Measurements from ENCODE around the gene CD68. TPM values are rescaled to one million over a fixed set of nuclear protein-coding genes. Genes with fewer than 3 reads are reported as not detected.

CD68 gene
- total RNA-seq, 6 experiments from 2014 or later, result 46.6 to 71.7 (median 68.5) TPM

DNA sequence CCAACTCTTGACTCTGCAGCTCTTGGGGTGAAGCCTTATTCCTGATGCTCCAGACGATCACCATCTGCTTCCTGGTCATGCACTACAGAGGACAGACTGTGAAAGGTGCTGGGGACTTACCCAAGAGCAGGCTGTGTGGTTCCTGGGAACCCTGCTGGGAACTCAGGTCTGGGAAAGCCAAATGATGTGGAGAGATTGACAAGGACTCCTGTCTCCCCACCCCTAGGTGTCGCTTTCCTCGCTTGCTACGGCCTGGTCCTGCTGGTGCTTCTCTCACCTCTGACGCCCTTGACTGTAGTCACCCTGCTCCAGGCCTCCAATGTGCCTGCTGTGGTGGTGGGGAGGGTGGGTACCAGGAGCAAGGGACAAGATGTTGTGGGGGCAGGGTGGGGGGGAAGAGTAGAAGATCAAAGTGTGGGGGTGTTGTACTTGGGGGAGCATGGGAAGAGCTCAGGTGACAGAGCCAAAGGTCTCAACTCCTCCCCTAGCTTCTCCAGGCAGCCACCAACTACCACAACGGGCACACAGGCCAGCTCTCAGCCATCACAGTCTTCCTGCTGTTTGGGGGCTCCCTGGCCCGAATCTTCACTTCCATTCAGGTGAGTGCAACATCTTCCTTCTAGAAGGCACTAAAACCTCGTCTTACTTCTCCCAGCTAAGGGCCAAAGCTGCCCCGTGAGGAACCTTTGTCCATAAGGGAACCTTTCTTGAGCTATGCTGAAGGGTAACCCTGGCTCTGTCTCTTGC lies 7.4 kb downstream of the CD68 start:
- H3K27me3 Mint-ChIP-seq (ENCODE audit: insufficient read depth), result peaks cover 9% of the 10 kb centered on the region
- H3K36me3 Mint-ChIP-seq (ENCODE audit: low read depth), result peaks cover 32% of the 10 kb centered on the region
- DNase-seq, result no peak
- H3K9me3 Mint-ChIP-seq, result no peaks in the 10 kb centered on the region
- peaks cover 77% of the 10 kb centered on the region for H3K4me1 Mint-ChIP-seq (ENCODE audit: low read depth)
- peak overlapping the region; percentile 75 for H3K4me3 Mint-ChIP-seq
- peak overlapping the region; percentile 94 for H3K27ac Mint-ChIP-seq
- TF ChIP-seq, protein P1, sequence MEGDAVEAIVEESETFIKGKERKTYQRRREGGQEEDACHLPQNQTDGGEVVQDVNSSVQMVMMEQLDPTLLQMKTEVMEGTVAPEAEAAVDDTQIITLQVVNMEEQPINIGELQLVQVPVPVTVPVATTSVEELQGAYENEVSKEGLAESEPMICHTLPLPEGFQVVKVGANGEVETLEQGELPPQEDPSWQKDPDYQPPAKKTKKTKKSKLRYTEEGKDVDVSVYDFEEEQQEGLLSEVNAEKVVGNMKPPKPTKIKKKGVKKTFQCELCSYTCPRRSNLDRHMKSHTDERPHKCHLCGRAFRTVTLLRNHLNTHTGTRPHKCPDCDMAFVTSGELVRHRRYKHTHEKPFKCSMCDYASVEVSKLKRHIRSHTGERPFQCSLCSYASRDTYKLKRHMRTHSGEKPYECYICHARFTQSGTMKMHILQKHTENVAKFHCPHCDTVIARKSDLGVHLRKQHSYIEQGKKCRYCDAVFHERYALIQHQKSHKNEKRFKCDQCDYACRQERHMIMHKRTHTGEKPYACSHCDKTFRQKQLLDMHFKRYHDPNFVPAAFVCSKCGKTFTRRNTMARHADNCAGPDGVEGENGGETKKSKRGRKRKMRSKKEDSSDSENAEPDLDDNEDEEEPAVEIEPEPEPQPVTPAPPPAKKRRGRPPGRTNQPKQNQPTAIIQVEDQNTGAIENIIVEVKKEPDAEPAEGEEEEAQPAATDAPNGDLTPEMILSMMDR (IDR thresholded peaks at IDR 0.05), result peak; percentile 49; the same call in 1 of the 2 replicates

DNA sequence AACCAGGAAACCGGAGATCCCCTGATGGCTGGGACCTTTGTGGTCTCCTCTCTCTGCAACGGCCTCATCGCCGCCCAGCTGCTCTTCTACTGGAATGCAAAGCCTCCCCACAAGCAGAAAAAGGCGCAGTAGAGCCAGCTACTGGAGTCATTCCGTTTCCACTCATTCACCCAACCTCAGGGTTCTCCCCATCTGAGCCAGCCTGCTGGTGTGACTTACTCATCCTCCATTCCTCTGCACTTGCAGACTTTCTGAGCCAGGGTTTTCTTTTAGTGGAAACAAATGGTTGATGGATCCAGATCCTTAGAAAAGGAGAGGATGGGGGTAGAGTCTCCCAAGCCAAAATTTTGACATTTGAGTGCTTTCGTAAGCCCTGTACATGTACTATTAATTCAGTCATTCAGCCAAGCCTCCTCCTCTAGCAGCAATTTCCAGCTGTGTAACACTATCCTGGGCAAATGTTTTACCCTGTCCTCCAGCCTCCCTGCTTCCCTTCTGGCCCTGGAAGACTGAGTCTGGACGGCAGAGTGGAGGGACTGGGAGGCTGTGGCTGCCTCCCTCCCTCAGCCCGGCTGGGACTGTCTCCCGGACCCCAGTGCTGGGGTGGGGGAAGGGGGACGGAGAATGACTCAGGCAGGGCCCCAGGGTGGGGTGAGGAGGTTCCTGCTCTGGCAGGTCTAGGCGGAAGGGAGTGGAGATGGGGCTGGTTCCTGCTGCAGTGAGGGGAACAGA lies 8.1 kb downstream of the CD68 start:
- H3K27me3 Mint-ChIP-seq (ENCODE audit: insufficient read depth), result peaks cover 9% of the 10 kb centered on the region
- peaks cover 26% of the 10 kb centered on the region for H3K36me3 Mint-ChIP-seq (ENCODE audit: low read depth)
- TF ChIP-seq, protein P1 (IDR thresholded peaks at IDR 0.05), result peak; percentile 36; the same call in 1 of the 2 replicates
- DNase-seq, result peak; percentile 97
- H3K4me1 Mint-ChIP-seq (ENCODE audit: low read depth), result peaks cover 71% of the 10 kb centered on the region
- H3K27ac Mint-ChIP-seq, result peak overlapping the region; percentile 94
- H3K4me3 Mint-ChIP-seq, result peak overlapping the region; percentile 75
- H3K9me3 Mint-ChIP-seq, result no peaks in the 10 kb centered on the region

GRCh38 chr17:7588553-7589203 lies 9.2 kb downstream of the CD68 start:
- H3K4me1 Mint-ChIP-seq (ENCODE audit: low read depth), result peaks cover 71% of the 10 kb centered on the region
- H3K9me3 Mint-ChIP-seq, result no peaks in the 10 kb centered on the region
- no peak for DNase-seq
- peak overlapping the region; percentile 75 for H3K4me3 Mint-ChIP-seq
- H3K27ac Mint-ChIP-seq, result peak overlapping the region; percentile 94
- peaks cover 26% of the 10 kb centered on the region for H3K36me3 Mint-ChIP-seq (ENCODE audit: low read depth)
- TF ChIP-seq, protein P1 (IDR thresholded peaks at IDR 0.05), result no peak
- peaks cover 8% of the 10 kb centered on the region for H3K27me3 Mint-ChIP-seq (ENCODE audit: insufficient read depth)

DNA sequence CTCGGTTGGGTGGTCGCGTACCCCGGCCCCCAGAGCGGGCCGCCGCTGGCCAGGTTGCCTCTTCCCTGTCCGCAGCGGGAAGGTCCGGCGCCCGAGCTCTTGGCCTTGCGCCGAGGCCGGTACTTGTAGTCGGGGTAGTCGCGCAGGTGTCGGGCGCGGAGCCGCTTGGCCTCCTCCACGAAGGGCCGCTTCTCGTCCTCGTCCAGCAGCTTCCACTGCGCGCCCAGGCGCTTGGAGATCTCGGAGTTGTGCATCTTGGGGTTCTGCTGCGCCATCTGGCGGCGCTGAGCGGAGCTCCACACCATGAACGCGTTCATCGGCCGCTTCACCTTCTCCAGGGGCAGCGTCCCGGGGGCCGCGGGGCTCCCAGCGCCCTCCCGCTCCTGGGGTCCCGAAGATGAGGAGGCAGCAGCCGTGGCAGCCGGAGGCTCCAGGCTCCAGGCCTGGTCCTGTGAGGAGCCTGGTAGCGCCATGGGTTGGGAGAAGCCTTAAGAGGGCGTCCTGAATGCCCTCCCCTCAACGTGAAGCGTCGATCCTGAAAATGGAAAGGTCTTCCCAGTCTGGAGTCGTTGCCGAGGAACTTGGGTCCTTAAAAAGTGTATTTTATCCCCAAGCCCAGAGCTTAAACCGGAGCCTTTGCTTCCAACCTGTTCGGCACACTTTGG lies 9.9 kb downstream of the CD68 start:
- Mint-ChIP-seq H3K27me3 (ENCODE audit: insufficient read depth) (peaks cover 7% of the 10 kb centered on the region), H3K4me3 (peak overlapping the region; percentile 60), H3K27ac (peak overlapping the region; percentile 94), H3K9me3 (no peaks in the 10 kb centered on the region), H3K4me1 (ENCODE audit: low read depth) (peaks cover 72% of the 10 kb centered on the region), H3K36me3 (ENCODE audit: low read depth) (peaks cover 27% of the 10 kb centered on the region)
- TF ChIP-seq, protein P1 (IDR thresholded peaks at IDR 0.05), result peak; percentile 95
- peak; percentile 78 for DNase-seq
